DMS53 (cell line): Measurements from ENCODE around the gene BPHL.
A peak's percentile ranks its signal among the peaks of the same experiment; 100 is the strongest.
"Not testable (repeated sequence)": the region's sequence is repeated elsewhere in the genome, so short reads cannot be mapped to it uniquely, and the experiment has no call there.

Source experiments
- DNase-seq: peaks from one replicate; lab custom pipeline; 2025; lab: John Stamatoyannopoulos, UW

Gene BPHL

DNA sequence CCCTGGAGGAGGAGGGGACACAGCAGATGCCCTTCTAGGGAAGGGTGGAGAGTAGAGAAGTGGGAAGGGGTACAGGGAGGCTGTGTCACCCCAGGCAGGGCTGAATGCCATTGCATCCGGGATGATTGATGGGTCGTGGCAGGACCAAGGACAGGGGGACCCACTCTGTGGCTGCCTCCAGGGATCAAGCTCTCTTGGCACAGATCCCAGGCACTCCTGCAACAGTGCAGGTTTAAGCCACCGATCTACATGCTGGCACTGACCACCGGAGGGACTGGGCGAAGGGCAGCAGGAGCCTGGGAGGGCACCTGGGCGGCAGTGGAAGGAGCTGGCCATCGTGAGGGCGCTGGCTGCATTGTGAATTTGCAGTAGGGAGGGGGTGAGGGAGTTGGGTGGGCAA lies 61.4 kb downstream of the BPHL start:
- DNase-seq: not testable (repeated sequence)

DNA sequence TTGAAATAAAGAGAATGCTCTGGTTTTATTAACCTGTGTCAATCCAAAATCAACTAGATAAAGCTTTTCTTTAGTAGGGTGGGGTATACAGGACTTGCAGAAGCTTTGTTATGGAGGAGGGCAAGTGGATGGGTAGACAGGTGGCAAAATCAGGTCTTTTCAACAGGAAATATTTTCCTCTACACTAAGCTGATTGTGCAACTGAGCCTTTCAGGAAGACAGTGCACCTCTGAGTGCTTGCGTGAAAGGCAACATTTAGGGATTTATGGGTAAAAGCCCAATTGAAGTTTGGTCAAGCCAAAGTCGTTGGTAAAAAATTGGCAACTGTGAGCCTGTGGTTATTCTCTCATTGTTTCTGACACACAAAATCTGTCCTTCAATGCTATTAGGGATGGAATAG lies 62.6 kb downstream of the BPHL start:
- no peak for DNase-seq

DNA sequence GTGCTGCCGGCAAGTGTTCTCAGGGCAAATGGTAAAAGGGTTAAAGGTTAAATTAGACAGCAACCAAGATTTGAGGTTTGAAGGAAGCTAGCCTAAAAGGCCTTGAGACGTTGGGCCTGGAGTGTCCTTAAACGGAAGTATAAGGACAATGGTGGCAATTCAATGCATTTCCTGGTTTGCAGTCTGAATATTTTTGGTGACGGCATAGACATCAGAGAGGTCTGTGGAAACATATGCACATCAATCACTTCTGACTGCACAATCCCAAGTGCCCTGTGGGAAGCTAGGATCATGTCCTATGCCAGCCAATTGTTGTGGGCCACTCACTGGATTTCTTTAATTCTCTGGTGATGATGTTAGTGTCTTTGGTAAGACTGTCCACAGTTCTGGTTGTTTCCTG lies 64.6 kb downstream of the BPHL start:
- DNase-seq: no peak

DNA sequence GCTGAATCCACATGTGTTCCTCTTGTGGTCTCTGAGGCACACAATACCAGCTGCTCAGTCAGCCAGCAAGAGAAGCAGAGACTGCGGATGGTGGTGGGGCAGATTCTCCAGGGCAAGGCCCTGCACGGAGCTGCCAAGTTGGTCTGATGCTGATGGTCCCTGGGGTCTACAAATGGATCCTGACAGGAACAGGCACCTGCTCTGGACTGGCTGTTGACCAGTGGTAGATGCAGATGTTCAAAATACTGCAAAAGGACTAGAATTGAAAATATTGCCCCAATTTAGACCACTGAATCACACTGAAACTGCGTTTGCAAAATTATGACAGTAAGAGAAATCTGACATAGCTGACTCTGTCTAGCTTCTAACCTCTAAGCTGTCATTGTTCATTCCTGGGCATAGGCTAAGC lies 68.5 kb downstream of the BPHL start:
- no peak for DNase-seq

DNA sequence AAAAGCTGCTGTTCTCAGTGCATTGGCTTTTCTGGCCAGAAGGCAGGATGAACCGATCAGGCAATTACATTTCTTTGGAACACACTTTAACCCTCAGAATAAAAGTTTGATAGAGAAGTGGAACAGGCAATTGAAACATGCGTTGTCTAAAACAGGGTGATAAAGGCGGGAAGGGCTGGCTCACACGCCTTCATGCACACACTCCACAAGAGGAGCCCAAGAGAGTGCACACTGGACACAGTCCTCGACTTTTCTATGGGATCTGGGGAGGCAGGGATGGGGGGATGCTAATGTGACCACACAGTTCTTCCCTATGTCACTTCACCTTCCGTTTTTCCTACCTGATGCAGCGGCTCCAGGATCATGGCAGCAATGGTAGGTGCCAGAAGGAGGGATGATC lies 69.8 kb downstream of the BPHL start:
- no peak for DNase-seq

DNA sequence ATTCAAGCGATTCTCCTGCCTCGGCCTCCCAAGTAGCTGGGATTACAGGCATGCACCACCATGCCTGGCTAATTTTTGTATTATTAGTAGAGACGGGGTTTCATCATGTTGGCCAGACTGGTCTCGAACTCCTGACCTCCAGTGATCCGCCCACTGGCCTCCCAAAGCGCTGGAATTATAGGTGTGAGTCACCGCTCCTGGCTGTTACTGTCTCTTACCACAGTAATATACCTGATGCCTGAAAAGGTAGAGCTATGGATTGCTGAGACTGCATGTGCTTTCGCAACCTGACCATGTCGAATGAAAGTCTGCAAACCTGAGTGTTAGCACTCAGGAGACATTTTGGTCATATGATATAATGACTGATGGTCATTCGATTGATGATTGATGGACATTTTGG lies 70.7 kb downstream of the BPHL start:
- DNase-seq: not testable (repeated sequence)

DNA sequence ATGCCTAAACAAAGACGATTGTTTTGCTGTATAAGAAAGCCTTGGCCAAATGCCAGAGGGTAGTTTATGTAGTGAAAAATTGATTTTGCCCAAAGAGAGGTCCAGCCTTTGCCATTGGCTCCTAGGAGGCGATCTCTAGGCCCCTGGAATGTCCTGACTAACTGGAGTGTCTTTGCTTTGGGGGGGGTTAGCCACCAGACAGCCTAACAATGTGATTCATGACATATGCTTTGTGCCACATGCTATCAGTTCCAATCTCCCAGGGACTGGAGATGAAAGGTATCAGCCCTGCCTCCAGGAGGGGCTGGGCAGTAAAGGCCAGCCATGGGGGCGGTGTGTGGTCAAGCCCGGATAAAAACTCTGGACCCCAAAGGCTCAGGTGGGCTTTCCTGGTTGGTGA lies 71.5 kb downstream of the BPHL start:
- DNase-seq: no peak

DNA sequence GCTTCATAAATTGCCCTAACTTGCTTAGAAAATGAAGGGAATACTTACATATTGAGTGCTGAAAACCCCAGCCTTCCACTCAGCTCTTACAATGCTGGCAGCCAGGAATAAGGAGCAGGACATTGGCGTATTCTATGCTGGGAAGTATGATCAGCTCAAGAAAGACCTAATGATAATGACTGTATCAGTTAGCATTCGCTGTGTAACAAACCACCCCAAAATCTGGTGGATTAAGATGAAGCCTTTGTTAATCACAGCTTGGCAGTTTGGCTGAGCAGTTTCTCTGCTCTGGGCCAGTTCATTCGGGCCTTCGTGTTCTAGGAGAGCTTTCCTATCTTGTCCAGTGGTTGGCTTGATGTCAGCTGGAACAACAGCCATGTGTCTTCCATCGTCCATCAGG lies 72.3 kb downstream of the BPHL start:
- no peak for DNase-seq

DNA sequence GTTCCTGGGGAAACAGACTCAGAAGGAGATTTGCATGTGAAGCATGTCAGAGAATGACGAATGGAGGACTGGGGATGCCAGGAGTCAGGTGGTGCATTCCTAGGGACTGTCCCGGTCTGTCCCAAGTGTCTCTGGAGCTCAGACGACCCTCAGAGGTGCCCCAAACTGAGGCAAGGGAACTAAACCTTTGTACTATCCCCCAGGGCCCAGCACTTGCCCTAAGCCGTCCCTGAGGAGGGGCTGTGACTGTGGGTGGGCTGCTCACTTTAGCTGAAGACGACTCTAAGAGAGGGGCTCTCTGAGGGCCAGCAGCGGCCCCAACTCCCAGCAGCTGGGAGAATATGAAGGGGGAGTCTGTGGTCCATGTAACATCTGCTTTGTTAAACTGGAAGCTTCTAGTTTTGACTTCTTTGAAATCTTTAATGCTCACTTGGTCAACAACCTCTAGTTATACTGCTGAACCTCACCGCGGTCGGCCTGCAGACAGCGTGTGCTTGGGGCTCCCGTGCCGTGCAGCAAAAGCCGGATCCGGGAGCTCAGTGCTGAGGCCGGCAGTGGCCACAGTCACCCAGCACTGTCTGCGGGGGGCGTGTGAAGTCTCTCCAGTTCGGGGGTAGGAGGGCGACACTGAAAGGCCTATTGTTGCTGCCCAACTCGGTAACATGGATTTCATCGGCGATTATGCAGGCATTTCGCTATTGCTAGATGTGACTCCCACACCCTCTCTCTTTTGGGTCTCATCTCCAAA lies 74.8 kb downstream of the BPHL start:
- DNase-seq: no peak

DNA sequence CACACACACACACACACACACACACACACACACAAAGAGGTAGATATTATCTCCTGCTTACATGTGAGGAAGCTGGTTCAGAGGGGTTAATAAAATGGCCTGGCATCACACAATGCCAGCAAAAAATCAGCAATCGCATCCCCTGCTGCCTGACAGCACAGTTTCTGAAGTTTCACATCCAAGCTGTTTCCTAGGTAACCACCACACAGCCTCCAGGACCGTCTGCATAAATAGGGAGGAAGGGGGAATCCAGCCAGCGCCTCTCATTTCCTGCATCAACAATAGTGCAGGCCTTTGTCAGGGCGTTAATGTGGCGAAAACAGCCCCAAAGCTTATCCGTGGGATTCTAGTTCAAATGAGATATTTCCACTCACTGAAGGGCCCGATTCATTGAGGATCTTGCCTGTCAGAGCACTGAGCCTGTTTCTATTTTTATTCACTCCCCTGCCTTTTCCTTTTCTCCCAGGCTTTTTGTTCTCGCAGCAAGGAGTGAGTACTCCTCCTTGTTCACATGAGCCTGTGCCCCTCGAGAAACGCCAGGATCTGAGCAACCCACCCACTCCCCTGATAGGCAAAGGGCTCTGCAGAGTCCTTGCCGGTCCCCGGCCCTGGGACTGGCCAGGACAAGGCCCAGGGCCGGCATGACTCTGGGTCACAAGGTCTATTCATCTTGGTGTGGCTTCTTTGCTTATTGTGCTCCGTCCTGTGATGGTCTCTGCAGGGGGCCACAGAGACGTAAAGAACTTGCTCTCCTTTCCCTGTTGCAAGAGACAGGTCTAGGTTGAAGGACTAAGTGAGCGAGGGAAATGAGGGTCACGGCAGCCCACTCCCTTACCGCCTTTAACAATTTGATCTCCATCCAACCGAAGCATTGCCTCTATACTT lies 76.3 kb downstream of the BPHL start:
- DNase-seq: peak; percentile 44

DNA sequence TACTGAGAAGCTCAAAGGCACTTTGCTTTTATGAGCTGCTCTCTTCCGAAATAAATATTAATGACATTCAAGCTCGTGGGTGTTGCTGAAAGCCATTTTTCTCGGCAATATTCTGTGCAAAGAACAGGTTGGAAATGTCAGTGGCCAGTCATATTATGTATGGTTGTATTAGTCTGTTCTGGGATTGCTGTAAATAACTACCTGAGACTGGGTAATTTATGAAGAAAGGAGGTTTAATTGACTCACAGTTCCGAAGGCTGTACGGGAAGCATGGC lies 76.8 kb downstream of the BPHL start:
- no peak for DNase-seq

DNA sequence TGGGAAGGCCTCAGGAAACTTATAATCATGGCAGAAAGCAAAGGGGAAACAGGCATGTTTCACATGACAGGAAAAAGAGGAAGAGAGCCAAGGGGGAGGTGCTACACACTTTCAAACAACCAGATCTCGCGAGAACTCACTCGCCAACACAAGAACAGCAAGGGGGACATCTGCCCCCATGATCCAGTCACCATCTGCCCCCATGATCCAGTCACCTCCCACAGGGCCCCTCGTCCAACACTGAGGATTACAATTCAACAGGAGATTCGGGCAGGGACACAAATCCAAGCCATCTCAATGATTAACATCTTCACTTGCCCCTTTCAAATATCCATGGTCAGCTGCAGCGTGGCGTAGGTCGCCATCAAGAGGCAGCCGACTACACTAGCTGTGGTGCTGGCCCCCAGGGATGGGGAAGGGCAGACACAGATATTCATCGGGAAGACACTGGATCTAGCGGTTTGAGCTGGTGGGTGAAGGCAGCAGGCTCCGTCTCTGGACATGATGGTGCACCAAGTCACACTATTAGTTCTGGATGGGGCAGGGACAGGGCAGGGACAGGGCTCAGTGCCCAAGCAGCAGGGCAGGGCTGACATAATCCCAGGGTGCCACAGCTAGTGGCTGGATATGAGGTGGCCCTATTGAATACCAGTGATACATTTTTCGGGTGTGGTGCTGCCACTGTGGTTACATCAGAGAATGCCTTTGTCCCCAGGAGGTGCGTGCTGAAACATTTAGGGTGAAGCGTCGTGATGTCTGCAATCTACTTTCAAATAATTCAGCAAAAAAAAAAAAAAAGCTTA lies 77.4 kb downstream of the BPHL start:
- DNase-seq: peak; percentile 47

DNA sequence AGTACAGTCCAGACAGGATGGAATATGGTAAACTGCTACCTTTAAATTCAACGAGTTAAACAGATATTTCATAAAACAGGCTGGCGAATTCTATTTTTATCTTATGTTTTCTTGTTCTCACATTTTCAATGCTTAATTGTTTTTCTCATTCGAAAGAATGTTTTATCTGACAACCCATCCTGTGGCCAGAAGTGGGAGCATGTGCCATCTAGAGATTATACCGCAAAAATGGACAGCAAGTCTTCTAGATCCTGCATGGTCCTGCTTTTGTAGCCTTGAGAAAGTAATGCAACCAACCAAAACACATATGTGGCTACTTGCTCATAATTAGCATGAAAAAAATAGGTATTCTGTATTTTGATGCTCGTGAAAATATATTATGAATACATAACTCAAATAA lies 78.3 kb downstream of the BPHL start:
- no peak for DNase-seq

DNA sequence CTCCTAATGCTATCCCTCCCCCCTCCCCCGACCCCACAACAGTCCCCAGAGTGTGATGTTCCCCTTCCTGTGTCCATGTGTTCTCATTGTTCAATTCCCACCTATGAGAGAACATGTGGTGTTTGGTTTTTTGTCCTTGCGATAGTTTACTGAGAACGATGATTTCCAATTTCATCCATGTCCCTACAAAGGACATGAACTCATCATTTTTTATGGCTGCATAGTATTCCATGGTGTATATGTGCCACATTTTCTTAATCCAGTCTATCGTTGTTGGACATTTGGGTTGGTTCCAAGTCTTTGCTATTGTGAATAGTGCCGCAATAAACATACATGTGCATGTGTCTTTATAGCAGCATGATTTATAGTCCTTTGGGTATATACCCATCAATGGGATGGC lies 79.2 kb downstream of the BPHL start:
- not testable (repeated sequence) for DNase-seq

DNA sequence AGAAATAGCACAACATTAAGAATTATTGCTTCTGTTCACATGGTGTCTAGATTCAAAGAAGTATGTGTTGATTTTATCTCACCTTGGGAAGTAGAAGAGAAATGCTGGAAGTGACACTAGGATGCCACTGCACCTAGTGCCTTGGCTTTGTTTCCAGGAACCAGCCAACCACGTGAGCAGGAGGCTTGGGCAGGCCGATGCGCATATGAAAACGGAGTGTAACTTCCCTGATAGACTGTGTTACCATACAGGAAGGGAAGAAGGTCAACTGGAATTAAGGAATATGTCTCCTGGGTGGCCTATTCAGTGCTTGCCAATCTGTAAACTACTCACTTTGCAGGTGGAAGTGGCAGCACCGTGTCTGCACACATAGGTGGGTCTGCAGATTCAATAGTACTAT lies 80.9 kb downstream of the BPHL start:
- DNase-seq: no peak

DNA sequence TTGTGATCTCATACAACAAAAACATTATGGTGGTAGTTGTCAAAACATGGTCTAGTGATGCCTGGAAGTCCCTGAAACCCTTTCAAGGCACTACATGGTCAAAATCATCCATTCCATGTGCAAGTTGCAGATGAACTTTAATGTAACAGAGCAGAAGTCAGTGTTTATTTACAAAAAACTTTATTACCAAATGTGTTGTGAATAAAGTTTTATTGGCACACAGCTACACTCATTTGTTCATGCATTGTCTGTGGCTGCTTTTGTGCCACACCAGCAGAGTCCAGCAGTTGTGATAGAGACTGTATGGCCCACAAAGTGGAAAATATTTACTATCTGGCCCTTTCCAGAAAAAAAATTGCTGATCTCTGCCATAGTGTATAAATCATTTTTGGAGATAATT lies 82.2 kb downstream of the BPHL start:
- DNase-seq: no peak

DNA sequence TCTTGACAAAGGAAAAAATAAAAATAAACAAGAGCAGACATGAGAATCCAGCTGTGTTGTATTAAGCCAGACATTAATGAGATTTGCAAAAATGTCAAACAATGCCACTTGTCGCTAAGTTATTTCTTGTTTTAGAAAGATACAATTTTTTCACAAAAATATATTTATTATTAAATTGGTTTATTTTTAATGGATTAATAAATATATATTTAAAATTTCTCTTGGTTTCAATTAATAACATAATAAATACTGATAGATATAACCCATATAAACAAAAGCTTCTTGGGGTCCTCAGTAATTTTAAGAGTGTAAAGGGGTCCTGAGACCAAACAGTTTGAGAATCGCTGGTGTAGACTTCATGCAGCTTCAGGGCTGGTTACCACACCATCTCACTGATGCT lies 82.9 kb downstream of the BPHL start:
- DNase-seq: no peak
